Esophagus squamous epithelium (tissue), 4 donors: ENCODE results near the gene PCDHA2.

ENCODE experiments used
- POLR2A ChIP-seq, 4 donors: fragments of 450-650 bp; IDR thresholded peaks; one replicate each; pipeline ENCODE4 v1.6.1; 2017; ENCODE audit warnings: antibody characterized with exemption in 4 of 4, mild to moderate bottlenecking in 4 of 4, moderate library complexity in 3 of 4
- TF ChIP-seq, protein P1 (sequence below), 6 experiments: fragments of 450-650 bp in 4 of 6; fragments of 200-600 bp in 2 of 6; sonication (generic) in 2 of 6; IDR thresholded peaks; one replicate each; pipeline ENCODE4 v1.5.1; 2016 to 2019; ENCODE audit warnings: antibody characterized with exemption in 6 of 6, mild to moderate bottlenecking in 4 of 6, moderate library complexity in 4 of 6

DNA sequence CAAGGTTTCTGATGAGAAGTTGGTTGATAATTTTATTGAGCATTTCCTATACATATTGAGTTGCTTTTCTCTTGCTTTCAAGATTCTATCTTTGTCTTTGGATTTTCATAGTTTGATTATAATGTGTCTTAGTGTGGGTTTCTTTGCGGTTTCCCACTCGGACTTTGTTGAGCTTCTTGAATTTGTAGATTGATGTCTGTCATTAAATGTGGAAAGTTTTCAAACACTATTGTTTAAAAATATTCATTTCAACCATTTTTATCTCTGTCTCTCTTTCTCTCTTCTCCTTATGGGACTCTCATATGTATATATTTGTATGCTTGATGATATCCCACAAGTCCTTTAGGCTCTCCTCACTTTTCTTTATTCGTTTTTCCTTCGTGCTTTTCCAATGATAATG is 27.2 kb upstream of the PCDHA2 start:
- TF ChIP-seq, protein P1, sequence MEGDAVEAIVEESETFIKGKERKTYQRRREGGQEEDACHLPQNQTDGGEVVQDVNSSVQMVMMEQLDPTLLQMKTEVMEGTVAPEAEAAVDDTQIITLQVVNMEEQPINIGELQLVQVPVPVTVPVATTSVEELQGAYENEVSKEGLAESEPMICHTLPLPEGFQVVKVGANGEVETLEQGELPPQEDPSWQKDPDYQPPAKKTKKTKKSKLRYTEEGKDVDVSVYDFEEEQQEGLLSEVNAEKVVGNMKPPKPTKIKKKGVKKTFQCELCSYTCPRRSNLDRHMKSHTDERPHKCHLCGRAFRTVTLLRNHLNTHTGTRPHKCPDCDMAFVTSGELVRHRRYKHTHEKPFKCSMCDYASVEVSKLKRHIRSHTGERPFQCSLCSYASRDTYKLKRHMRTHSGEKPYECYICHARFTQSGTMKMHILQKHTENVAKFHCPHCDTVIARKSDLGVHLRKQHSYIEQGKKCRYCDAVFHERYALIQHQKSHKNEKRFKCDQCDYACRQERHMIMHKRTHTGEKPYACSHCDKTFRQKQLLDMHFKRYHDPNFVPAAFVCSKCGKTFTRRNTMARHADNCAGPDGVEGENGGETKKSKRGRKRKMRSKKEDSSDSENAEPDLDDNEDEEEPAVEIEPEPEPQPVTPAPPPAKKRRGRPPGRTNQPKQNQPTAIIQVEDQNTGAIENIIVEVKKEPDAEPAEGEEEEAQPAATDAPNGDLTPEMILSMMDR (IDR thresholded peaks at IDR 0.05), result no peak
- no peak for TF ChIP-seq POLR2A (IDR thresholded peaks at IDR 0.05)
